ENCODE measurements around the gene ZNF586. TPM values are rescaled to one million over a fixed set of nuclear protein-coding genes. Genes with fewer than 3 reads are reported as not detected.

Gene ZNF586
- total and polyA plus RNA-seq, 10 of the 15 experiments (the other 5 are each of a cell fraction or from before 2014, with no cell fraction given) = 3.9 to 24.2 (median 15.0) TPM

Other genes starting within 250 kb of the ZNF586 start
Only the 7 nearest of the 21 such genes appear.
- gene ZNF551, start 87.7 kb upstream of the ZNF586 start, total RNA-seq (2014; rRNA removed) = 10.7 and 11.4 TPM in 2 replicates
- gene ZNF551, start 87.7 kb upstream of the ZNF586 start, total RNA-seq (2014; rRNA removed; fragmentation: Illumina TruSeq; extraction: Trizol) = 11.1 and 11.2 TPM in 2 replicates
- 9.0 and 10.3 TPM in 2 replicates for gene ZNF551, start 87.7 kb upstream of the ZNF586 start, total RNA-seq (2021)
- gene ZNF551, start 87.7 kb upstream of the ZNF586 start, polyA plus RNA-seq (2011; rRNA removed) = 7.3 and 8.5 TPM in 2 replicates
- 7.7 and 9.0 TPM in 2 replicates for gene ZNF551, start 87.7 kb upstream of the ZNF586 start, polyA plus RNA-seq (2014; fragmentation: Illumina TruSeq; extraction: Trizol)
- gene ZNF551, start 87.7 kb upstream of the ZNF586 start, polyA plus RNA-seq (2014; fragmentation: Nextera tagmentation; extraction: Ambion mirVana) = 1 to 10 TPM; 1.8 to 2.0 TPM
- 5.9 and 7.4 TPM in 2 replicates for gene ZNF551, start 87.7 kb upstream of the ZNF586 start, polyA plus RNA-seq (2014; rRNA removed)
- 1 to 10 TPM; 6.9 to 8.3 TPM for gene ZNF551, start 87.7 kb upstream of the ZNF586 start, polyA plus RNA-seq (2016; fragmentation: Nextera tagmentation; extraction: Ambion mirVana)
- 0.73 and 0.93 TPM in 2 replicates for gene ZNF154, start 60.5 kb upstream of the ZNF586 start, total RNA-seq (2014; rRNA removed)
- 1.0 and 1.1 TPM in 2 replicates for gene ZNF154, start 60.5 kb upstream of the ZNF586 start, total RNA-seq (2014; rRNA removed; fragmentation: Illumina TruSeq; extraction: Trizol)
- 1.0 and 1.1 TPM in 2 replicates for gene ZNF154, start 60.5 kb upstream of the ZNF586 start, total RNA-seq (2021)
- 1.7 and 2.0 TPM in 2 replicates for gene ZNF154, start 60.5 kb upstream of the ZNF586 start, polyA plus RNA-seq (2011; rRNA removed)
- 1.0 and 1.2 TPM in 2 replicates for gene ZNF154, start 60.5 kb upstream of the ZNF586 start, polyA plus RNA-seq (2014; fragmentation: Illumina TruSeq; extraction: Trizol)
- gene ZNF154, start 60.5 kb upstream of the ZNF586 start, polyA plus RNA-seq (2014; fragmentation: Nextera tagmentation; extraction: Ambion mirVana) = under 1 TPM; 0.22 to 0.23 TPM
- gene ZNF154, start 60.5 kb upstream of the ZNF586 start, polyA plus RNA-seq (2014; rRNA removed) = 1.2 and 1.9 TPM in 2 replicates
- gene ZNF154, start 60.5 kb upstream of the ZNF586 start, polyA plus RNA-seq (2016; fragmentation: Nextera tagmentation; extraction: Ambion mirVana) = 1 to 10 TPM in 1 of 2 experiments, under 1 TPM in 1; 0.74 to 1.1 TPM
- gene ZNF671, start 42.1 kb upstream of the ZNF586 start, total RNA-seq (2014; rRNA removed) = 7.7 and 8.5 TPM in 2 replicates
- gene ZNF671, start 42.1 kb upstream of the ZNF586 start, total RNA-seq (2014; rRNA removed; fragmentation: Illumina TruSeq; extraction: Trizol) = 8.3 and 8.9 TPM in 2 replicates
- gene ZNF671, start 42.1 kb upstream of the ZNF586 start, total RNA-seq (2021) = 7.0 and 7.9 TPM in 2 replicates
- 11.6 and 11.9 TPM in 2 replicates for gene ZNF671, start 42.1 kb upstream of the ZNF586 start, polyA plus RNA-seq (2011; rRNA removed)
- 7.1 and 8.6 TPM in 2 replicates for gene ZNF671, start 42.1 kb upstream of the ZNF586 start, polyA plus RNA-seq (2014; fragmentation: Illumina TruSeq; extraction: Trizol)
- 1 to 10 TPM; 2.6 to 2.8 TPM for gene ZNF671, start 42.1 kb upstream of the ZNF586 start, polyA plus RNA-seq (2014; fragmentation: Nextera tagmentation; extraction: Ambion mirVana)
- 6.2 and 6.5 TPM in 2 replicates for gene ZNF671, start 42.1 kb upstream of the ZNF586 start, polyA plus RNA-seq (2014; rRNA removed)
- gene ZNF671, start 42.1 kb upstream of the ZNF586 start, polyA plus RNA-seq (2016; fragmentation: Nextera tagmentation; extraction: Ambion mirVana) = 1 to 10 TPM; 9.3 to 9.5 TPM
- gene ZNF776, start 22.9 kb upstream of the ZNF586 start, total RNA-seq (2014; rRNA removed) = 13.7 and 14.5 TPM in 2 replicates
- 15.0 and 16.3 TPM in 2 replicates for gene ZNF776, start 22.9 kb upstream of the ZNF586 start, total RNA-seq (2014; rRNA removed; fragmentation: Illumina TruSeq; extraction: Trizol)
- 10.3 and 11.3 TPM in 2 replicates for gene ZNF776, start 22.9 kb upstream of the ZNF586 start, total RNA-seq (2021)
- gene ZNF776, start 22.9 kb upstream of the ZNF586 start, polyA plus RNA-seq (2011; rRNA removed) = 14.0 and 15.7 TPM in 2 replicates
- gene ZNF776, start 22.9 kb upstream of the ZNF586 start, polyA plus RNA-seq (2014; fragmentation: Illumina TruSeq; extraction: Trizol) = 11.5 and 12.2 TPM in 2 replicates
- gene ZNF776, start 22.9 kb upstream of the ZNF586 start, polyA plus RNA-seq (2014; fragmentation: Nextera tagmentation; extraction: Ambion mirVana) = 1 to 10 TPM; 1.9 to 3.1 TPM
- 12.6 and 13.1 TPM in 2 replicates for gene ZNF776, start 22.9 kb upstream of the ZNF586 start, polyA plus RNA-seq (2014; rRNA removed)
- 1 to 10 TPM; 7.4 to 8.2 TPM for gene ZNF776, start 22.9 kb upstream of the ZNF586 start, polyA plus RNA-seq (2016; fragmentation: Nextera tagmentation; extraction: Ambion mirVana)
- 9.9 and 12.4 TPM in 2 replicates for gene ZNF552, start 45.2 kb downstream of the ZNF586 start, total RNA-seq (2014; rRNA removed)
- 13.3 and 14.8 TPM in 2 replicates for gene ZNF552, start 45.2 kb downstream of the ZNF586 start, total RNA-seq (2014; rRNA removed; fragmentation: Illumina TruSeq; extraction: Trizol)
- gene ZNF552, start 45.2 kb downstream of the ZNF586 start, total RNA-seq (2021) = 6.3 and 7.7 TPM in 2 replicates
- gene ZNF552, start 45.2 kb downstream of the ZNF586 start, polyA plus RNA-seq (2011; rRNA removed) = 8.8 and 9.9 TPM in 2 replicates
- 10.8 and 10.9 TPM in 2 replicates for gene ZNF552, start 45.2 kb downstream of the ZNF586 start, polyA plus RNA-seq (2014; fragmentation: Illumina TruSeq; extraction: Trizol)
- 1 to 10 TPM; 3.6 to 5.4 TPM for gene ZNF552, start 45.2 kb downstream of the ZNF586 start, polyA plus RNA-seq (2014; fragmentation: Nextera tagmentation; extraction: Ambion mirVana)
- gene ZNF552, start 45.2 kb downstream of the ZNF586 start, polyA plus RNA-seq (2014; rRNA removed) = 7.1 and 7.5 TPM in 2 replicates
- 1 to 10 TPM; 6.0 to 8.2 TPM for gene ZNF552, start 45.2 kb downstream of the ZNF586 start, polyA plus RNA-seq (2016; fragmentation: Nextera tagmentation; extraction: Ambion mirVana)
- gene ZNF587B, start 60.6 kb downstream of the ZNF586 start, total RNA-seq (2014; rRNA removed) = 25.6 and 26.0 TPM in 2 replicates
- 33.3 and 33.9 TPM in 2 replicates for gene ZNF587B, start 60.6 kb downstream of the ZNF586 start, total RNA-seq (2014; rRNA removed; fragmentation: Illumina TruSeq; extraction: Trizol)
- 22.5 and 24.7 TPM in 2 replicates for gene ZNF587B, start 60.6 kb downstream of the ZNF586 start, total RNA-seq (2021)
- gene ZNF587B, start 60.6 kb downstream of the ZNF586 start, polyA plus RNA-seq (2011; rRNA removed) = 15.9 and 19.5 TPM in 2 replicates
- gene ZNF587B, start 60.6 kb downstream of the ZNF586 start, polyA plus RNA-seq (2014; fragmentation: Illumina TruSeq; extraction: Trizol) = 13.1 and 13.3 TPM in 2 replicates
- gene ZNF587B, start 60.6 kb downstream of the ZNF586 start, polyA plus RNA-seq (2014; fragmentation: Nextera tagmentation; extraction: Ambion mirVana) = 1 to 10 TPM; 4.1 to 5.5 TPM
- 10.7 and 12.7 TPM in 2 replicates for gene ZNF587B, start 60.6 kb downstream of the ZNF586 start, polyA plus RNA-seq (2014; rRNA removed)
- 10 to 100 TPM; 14.5 to 17.7 TPM for gene ZNF587B, start 60.6 kb downstream of the ZNF586 start, polyA plus RNA-seq (2016; fragmentation: Nextera tagmentation; extraction: Ambion mirVana)
- gene ZNF587, start 80.2 kb downstream of the ZNF586 start, total RNA-seq (2014; rRNA removed) = 13.1 and 15.2 TPM in 2 replicates
- gene ZNF587, start 80.2 kb downstream of the ZNF586 start, total RNA-seq (2014; rRNA removed; fragmentation: Illumina TruSeq; extraction: Trizol) = 23.4 and 23.8 TPM in 2 replicates
- 20.2 and 27.8 TPM in 2 replicates for gene ZNF587, start 80.2 kb downstream of the ZNF586 start, total RNA-seq (2021)
- 20.1 and 22.2 TPM in 2 replicates for gene ZNF587, start 80.2 kb downstream of the ZNF586 start, polyA plus RNA-seq (2011; rRNA removed)
- 16.4 and 17.7 TPM in 2 replicates for gene ZNF587, start 80.2 kb downstream of the ZNF586 start, polyA plus RNA-seq (2014; fragmentation: Illumina TruSeq; extraction: Trizol)
- 1 to 10 TPM; 1.9 to 2.6 TPM for gene ZNF587, start 80.2 kb downstream of the ZNF586 start, polyA plus RNA-seq (2014; fragmentation: Nextera tagmentation; extraction: Ambion mirVana)
- gene ZNF587, start 80.2 kb downstream of the ZNF586 start, polyA plus RNA-seq (2014; rRNA removed) = 14.0 and 15.0 TPM in 2 replicates
- 1 to 10 TPM; 6.7 to 8.5 TPM for gene ZNF587, start 80.2 kb downstream of the ZNF586 start, polyA plus RNA-seq (2016; fragmentation: Nextera tagmentation; extraction: Ambion mirVana)